HCT116 (cell line): Measurements from ENCODE around the gene FAM83D.

Source experiments
- CEBPB ChIP-seq: IDR thresholded peaks from 2 replicates; pipeline ENCODE4 v1.6.1; 2012; ENCODE audit warnings: low read depth
- EZH2 ChIP-seq: fragments of 200-600 bp; sonication (generic); IDR thresholded peaks from 2 replicates; pipeline ENCODE4 v1.6.1; 2017; ENCODE audit warnings: antibody characterized with exemption, mixed run types
- RAD21 ChIP-seq: IDR thresholded peaks from 2 replicates; pipeline ENCODE4 v1.6.1; 2012; ENCODE audit warnings: low read depth, mild to moderate bottlenecking
- SP1 ChIP-seq: IDR thresholded peaks from 2 replicates; pipeline ENCODE4 v1.6.1; 2012; ENCODE audit warnings: low read depth
- YY1 ChIP-seq: IDR thresholded peaks from 2 replicates; pipeline ENCODE4 v1.6.1; 2011; ENCODE audit warnings: low read length, low read depth, moderate library complexity, mild to moderate bottlenecking; ENCODE audit not compliant: insufficient replicate concordance; ENCODE audit errors: extremely low read depth
- TF ChIP-seq, protein P1 (sequence below), 3 experiments: fragments of 200-600 bp in 1 of 3; sonication (generic) in 1 of 3; IDR thresholded peaks in 2 of 3; conservative IDR thresholded peaks in 1 of 3; 2 replicates each; pipeline ENCODE4 v1.5.1; 2012 to 2017; ENCODE audit warnings: low read depth in 2 of 3, low read length in 2 of 3, antibody characterized with exemption in 1 of 3, borderline replicate concordance in 1 of 3, control low read depth in 1 of 3, mild to moderate bottlenecking in 1 of 3, mixed read lengths in 1 of 3, mixed run types in 1 of 3, moderate library complexity in 1 of 3; ENCODE audit not compliant: insufficient read depth in 1 of 3

DNA sequence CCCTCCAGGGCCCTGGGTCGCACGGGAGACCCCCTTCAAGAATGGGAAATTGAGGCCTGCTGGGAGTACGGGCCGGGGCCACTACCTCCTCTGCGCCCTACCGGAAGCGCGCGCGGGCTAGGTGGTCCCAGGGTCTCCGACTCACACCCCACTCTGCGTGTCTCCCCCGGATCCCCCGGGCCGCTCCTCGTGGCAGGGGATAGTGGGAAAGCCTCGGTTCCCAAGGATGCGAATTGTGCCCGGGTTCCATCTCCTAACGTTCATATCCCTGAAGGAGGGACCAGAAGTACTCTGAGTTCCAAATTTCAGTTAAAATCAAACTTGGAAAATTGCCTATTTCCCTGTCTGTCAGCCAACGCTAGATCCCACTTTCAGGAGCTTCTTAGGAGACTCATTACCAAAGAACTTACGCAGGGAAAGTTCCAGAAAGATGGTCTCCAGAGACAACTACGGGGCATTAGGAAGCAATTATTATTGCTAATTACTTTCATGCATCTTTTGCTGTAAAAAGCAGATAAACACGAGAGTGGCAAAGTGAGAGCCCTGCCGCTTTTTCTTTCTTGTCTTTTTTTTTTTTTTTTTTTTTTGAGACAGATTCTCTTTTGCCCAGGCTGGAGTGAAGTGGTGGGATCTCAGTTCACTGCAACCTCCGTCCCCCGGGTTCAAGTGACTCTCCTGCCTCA, 858 bp downstream of the FAM83D start:
- TF ChIP-seq SP1 (no peak), EZH2 (no peak), RAD21 (no peak), CEBPB (no peak), YY1 (no peak)
- TF ChIP-seq, protein P1, sequence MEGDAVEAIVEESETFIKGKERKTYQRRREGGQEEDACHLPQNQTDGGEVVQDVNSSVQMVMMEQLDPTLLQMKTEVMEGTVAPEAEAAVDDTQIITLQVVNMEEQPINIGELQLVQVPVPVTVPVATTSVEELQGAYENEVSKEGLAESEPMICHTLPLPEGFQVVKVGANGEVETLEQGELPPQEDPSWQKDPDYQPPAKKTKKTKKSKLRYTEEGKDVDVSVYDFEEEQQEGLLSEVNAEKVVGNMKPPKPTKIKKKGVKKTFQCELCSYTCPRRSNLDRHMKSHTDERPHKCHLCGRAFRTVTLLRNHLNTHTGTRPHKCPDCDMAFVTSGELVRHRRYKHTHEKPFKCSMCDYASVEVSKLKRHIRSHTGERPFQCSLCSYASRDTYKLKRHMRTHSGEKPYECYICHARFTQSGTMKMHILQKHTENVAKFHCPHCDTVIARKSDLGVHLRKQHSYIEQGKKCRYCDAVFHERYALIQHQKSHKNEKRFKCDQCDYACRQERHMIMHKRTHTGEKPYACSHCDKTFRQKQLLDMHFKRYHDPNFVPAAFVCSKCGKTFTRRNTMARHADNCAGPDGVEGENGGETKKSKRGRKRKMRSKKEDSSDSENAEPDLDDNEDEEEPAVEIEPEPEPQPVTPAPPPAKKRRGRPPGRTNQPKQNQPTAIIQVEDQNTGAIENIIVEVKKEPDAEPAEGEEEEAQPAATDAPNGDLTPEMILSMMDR (IDR thresholded peaks at IDR 0.05 in 2 of 3, conservative IDR thresholded peaks at IDR 0.05 in 1 of 3; ENCODE audit: borderline replicate concordance in 1 of 3, insufficient read depth in 1 of 3, low read depth in 2 of 3, low read length in 2 of 3) = no peak
